ENCODE measurements around the gene RASGRP2.

Gene RASGRP2

GRCh38 chr11:64743591-64744543 is at the start of gene RASGRP2:
RASGRP2 (minus strand) TSS chr11:64744142; CDS start chr11:64742866, 1,276 bp downstream.
- peak; percentile 66 for DNase-seq

- no peak for DNase-seq
Measured at GRCh38 chr11:64792482-64792881, 48.5 kb upstream of the RASGRP2 start.

DNA sequence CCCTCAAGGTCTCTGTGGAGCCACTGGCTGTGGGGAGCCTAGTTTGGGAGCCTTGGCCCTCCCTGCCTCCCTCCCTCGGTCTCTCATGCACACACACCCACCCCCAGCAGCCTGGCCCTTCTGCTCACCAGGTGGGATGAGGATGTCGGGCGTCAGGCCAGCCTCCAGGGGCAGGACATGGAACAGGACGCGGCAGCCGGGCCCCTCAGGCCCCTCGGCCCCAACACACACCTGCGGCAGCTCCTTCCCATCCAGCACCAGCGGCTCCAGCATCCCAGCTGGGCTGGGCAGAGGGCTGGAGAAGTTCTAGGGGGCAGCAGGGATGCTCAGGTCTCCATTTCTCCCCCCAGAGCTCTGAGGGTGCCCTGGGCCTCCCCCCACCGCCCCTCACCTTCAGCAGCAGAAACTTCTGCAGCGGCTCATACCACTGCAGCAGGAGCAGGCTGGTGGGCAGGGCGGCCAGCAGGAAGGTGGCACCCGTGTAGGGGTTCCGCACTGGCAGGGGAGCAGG is 47.9 kb upstream of the RASGRP2 start:
- no peak for DNase-seq

DNA sequence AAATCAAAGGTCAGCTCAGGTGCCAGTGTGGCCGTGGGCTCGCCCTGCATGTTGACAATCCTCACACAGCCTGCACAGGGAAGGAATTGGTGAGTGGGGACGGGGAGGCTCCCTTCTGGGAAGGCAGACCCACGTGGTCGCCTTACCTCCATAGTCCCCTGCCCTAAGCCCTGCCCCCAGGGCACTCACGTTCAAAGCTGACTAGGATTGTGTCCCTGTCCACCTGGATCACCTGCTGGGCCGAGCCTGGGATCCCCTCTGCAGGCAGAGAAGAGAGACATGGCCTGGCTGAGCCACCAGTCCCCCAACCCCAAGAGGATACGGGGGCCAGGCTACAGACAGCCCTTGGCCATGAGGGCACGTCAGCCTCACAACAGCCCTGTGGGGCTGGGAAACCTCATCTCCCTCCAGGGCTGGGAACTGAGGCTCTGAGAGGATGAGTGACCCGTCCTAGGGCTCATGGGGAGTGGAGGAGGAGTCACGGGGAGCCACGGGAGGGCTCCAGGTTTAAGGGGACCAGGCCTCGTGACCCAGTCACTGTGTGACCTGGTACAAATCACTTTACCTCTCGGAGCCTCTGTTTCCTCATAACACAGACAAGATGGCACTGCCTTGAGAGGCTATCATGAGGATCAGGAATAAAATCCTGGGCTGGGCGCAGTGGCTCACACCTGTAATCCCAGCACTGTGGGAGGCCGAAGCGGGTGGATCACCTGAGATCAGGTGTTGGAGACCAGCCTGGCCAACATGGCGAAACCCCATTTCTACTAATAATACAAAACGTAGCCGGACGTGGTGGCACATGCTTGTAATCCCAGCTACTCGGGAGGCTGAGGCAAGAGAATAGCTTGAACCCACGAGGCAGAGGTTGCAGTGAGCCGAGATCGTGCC is 46.5 kb upstream of the RASGRP2 start:
- no peak for DNase-seq

GRCh38 chr11:64789331-64790204 is 45.6 kb upstream of the RASGRP2 start:
- DNase-seq, result no peak

GRCh38 chr11:64788321-64789215 is 44.6 kb upstream of the RASGRP2 start:
- no peak for DNase-seq

- DNase-seq, result peak; percentile 61
Measured at GRCh38 chr11:64787526-64788320, 43.8 kb upstream of the RASGRP2 start.

DNA sequence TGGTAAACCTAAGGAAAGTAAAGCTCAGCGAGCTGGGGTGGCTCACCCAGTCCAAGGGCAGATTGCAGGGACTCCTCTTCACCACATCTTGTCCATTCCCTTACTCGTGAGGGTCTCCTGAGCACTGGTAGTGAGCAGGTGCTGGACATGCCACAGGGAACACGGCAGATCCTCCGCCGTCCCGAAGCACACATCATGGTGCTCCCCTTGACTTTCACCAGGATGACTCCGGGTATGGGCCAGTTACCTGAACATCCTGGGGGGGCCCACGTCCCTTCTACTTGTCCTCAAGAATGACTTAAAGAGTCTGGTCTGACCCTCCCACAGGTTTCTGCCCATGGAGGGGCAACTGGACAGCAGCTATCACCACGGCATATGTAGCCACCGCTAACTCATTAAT is 42.4 kb upstream of the RASGRP2 start:
- DNase-seq, result no peak

GRCh38 chr11:64784813-64785581 is 41.1 kb upstream of the RASGRP2 start:
- no peak for DNase-seq

- DNase-seq, result peak; percentile 100
Measured at GRCh38 chr11:64778473-64779298, 34.7 kb upstream of the RASGRP2 start, which contains the start of gene SF1. SF1 (minus strand) TSS chr11:64778542; CDS start chr11:64778392, 150 bp downstream.

DNA sequence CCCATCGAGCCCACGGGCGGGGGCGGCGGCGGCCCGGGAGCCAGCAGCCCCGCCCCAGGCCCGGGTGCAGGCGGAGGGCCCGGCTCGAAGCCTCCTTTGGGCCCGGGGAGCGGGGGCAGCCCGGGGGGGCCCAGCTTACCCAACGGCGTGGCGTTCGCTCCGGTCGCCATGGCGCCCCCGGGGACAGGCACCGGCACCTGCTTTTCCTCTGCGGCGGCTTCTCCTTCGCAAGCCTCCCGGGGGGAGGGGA is 34.2 kb upstream of the RASGRP2 start:
- DNase-seq, result no peak

- peak; percentile 84 for DNase-seq
Measured at GRCh38 chr11:64777449-64778222, 33.7 kb upstream of the RASGRP2 start.

DNA sequence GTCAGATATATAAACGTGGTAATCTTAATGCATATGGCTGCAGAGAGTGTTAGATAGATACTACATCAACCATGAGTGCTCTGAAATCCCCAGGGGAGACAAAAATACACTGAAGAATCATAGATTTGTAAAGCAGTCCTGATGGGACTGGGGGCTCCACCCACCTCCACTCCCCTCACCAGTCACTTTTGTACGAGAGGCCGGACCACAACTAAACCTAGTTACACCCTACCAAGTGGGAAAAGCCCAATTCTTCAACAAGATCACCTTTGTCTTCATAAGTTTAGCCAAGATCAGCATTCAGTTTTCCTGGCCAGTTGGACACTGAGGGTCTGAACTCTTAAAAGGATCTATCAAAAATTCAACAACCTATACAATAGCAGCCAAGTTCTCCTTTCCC is 32.9 kb upstream of the RASGRP2 start:
- DNase-seq, result no peak

DNA sequence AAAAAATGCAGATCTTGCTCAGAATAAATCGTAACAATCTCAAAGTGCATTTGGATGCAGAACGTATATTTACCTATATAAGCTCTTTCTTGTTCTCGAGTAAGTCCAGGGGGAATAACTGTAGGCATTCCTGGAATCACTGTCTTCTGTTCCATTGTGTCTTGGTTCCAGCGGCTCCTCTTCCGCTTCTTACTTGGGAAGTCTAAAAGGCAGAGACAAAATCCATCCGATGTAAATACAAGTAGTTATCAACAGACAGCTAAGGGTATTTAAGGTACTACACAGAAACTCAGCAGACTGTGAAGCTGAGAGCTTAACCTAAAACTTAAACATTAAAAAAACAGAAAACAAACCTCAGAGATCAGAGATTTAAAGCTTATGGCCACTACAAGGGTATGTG is 32.5 kb upstream of the RASGRP2 start:
- DNase-seq, result no peak

DNA sequence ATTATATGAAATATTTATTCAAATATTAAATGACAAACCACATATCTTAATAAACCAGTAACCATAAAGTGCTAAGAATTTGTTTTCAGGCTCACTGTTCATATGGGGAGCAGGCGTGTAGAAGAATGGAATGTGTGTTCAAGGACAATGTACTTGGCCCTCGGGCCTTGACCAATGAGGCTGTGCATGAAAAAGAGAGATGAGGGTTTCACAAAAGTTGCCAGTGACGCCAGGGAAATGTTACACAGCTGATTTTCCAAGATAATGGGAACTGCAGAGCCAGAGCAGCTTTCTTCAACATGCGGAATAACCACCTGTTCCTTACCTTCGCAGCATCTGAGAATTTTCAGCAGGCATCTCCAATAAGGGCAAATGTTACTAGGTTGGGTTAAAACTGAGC is 30.2 kb upstream of the RASGRP2 start:
- DNase-seq, result no peak

DNA sequence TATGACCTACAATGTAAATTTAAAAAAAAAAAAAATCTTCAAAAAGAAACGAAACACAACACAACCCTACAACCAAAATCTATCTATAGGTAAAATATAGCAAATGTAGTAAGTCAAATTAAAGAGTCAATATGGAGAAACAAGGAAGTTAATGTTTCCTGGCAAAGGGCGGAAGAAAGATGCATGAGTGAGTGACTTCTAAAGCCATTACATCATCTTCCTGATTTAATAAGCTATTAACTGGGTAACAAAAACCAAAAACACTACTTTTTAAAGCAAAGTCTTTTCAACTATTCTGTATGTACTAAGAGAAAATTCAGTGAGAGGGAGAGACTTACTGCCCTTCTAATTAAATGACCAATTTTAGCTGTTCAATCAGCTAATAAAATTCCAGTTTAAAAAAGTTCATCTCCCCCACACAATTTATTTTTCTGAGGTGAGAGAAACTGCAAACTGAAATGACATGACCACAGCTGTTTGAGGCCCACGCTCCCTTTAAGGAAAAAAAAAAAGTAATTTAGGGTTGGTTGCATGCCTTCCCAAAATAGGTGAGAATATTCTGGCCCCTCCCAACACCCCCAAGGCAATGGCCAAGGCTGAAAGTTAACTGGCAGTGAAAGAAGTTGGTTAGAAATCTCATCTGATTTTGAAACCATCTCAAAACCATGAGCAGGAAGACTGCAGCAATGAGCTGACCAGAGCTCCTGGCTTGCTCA is 28.5 kb upstream of the RASGRP2 start:
- DNase-seq, result peak; percentile 78

DNA sequence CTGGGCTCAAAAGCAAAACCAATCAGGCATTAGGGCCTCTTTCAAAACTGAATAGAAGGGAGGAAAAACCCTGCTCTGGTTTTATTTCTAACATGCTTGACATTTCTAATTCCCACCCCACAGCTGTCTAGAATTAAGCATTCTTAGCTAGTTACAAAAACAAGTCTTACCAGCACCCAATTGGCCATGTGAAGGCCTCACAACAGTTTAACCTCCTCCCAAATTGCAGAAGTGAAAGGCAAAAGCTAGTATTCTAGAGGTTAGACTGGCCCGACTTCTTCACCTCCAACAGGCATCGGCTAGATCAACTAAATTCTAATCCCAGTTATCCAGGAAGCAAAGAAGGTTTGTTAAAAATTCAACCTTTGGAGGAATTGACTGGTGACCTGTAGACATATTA is 27.9 kb upstream of the RASGRP2 start:
- DNase-seq, result peak; percentile 59

Measured in inflammatory macrophage treated with lipopolysaccharide for 4 hours (primary cell).